KMS-11 (cell line): Measurements from ENCODE around the gene TTC21A.

ENCODE experiments used
- H2AFZ ChIP-seq: fragments of 200-600 bp; sonication (generic); 2 replicates; pipeline ENCODE4 v1.6.1; 2016; ENCODE audit warnings: antibody characterized with exemption, mixed run types, low read depth
- H3K27ac ChIP-seq: fragments of 200-600 bp; sonication (generic); 2 replicates; pipeline ENCODE4 v1.6.1; 2016; ENCODE audit warnings: mild to moderate bottlenecking, mixed run types
- H3K27me3 ChIP-seq: fragments of 200-600 bp; sonication (generic); 2 replicates; pipeline ENCODE4 v1.6.1; 2017; ENCODE audit warnings: mild to moderate bottlenecking, low read depth, mixed run types, moderate library complexity; ENCODE audit not compliant: insufficient read depth
- H3K36me3 ChIP-seq: fragments of 200-600 bp; sonication (generic); 2 replicates; pipeline ENCODE4 v1.6.1; 2017; ENCODE audit warnings: mild to moderate bottlenecking, mixed run types; ENCODE audit not compliant: insufficient read depth
- H3K4me1 ChIP-seq: fragments of 200-600 bp; sonication (generic); 2 replicates; pipeline ENCODE4 v1.6.1; 2016; ENCODE audit warnings: mild to moderate bottlenecking, low read depth, mixed run types; ENCODE audit not compliant: poor library complexity, severe bottlenecking
- H3K4me2 ChIP-seq: fragments of 200-600 bp; sonication (generic); 2 replicates; pipeline ENCODE4 v1.7.0; 2016; ENCODE audit warnings: mild to moderate bottlenecking, mixed run types
- H3K4me3 ChIP-seq: fragments of 200-600 bp; sonication (generic); IDR thresholded peaks from 2 replicates; pipeline ENCODE4 v1.6.1; 2017; ENCODE audit warnings: low read depth, low read length, mixed read lengths; ENCODE audit not compliant: insufficient read depth
- H3K79me2 ChIP-seq: fragments of 200-600 bp; sonication (generic); 2 replicates; pipeline ENCODE4 v1.6.1; 2016; ENCODE audit warnings: low read depth, mixed run types; ENCODE audit not compliant: insufficient read depth
- H3K9ac ChIP-seq: fragments of 200-600 bp; sonication (generic); 2 replicates; pipeline ENCODE4 v1.6.1; 2016; ENCODE audit warnings: mild to moderate bottlenecking, mixed run types
- H4K20me1 ChIP-seq: fragments of 200-600 bp; sonication (generic); 2 replicates; pipeline ENCODE4 v1.6.1; 2016; ENCODE audit warnings: mild to moderate bottlenecking, mixed run types; ENCODE audit not compliant: insufficient read depth
- CTCF ChIP-seq: fragments of 200-600 bp; sonication (generic); conservative IDR thresholded peaks from 2 replicates; pipeline ENCODE4 v1.6.1; 2017; ENCODE audit warnings: low read depth, mild to moderate bottlenecking, antibody characterized with exemption, low read length, moderate library complexity, mixed read lengths

TTC21A gene

GRCh38 chr3:39064646-39065045 is 42.8 kb upstream of the TTC21A start:
- Histone ChIP-seq H3K4me3 (no peak overlapping the region), H3K4me2 (no peak overlapping the region), H3K9ac (no peak overlapping the region), H4K20me1 (no peaks in the 10 kb centered on the region), H3K36me3 (no peaks in the 10 kb centered on the region), H2AFZ (no peak overlapping the region), H3K4me1 (peaks cover 7% of the 10 kb centered on the region), H3K79me2 (no peaks in the 10 kb centered on the region), H3K27me3 (no peaks in the 10 kb centered on the region), H3K27ac (no peak overlapping the region; the same call in 1 of the 2 replicates)
- no peak for TF ChIP-seq CTCF

GRCh38 chr3:39065197-39065596 is 42.3 kb upstream of the TTC21A start:
- peak; percentile 41; the same call in 1 of the 2 replicates for TF ChIP-seq CTCF
- Histone ChIP-seq H3K36me3 (no peaks in the 10 kb centered on the region), H4K20me1 (no peaks in the 10 kb centered on the region), H2AFZ (no peak overlapping the region), H3K79me2 (no peaks in the 10 kb centered on the region), H3K4me2 (no peak overlapping the region), H3K27ac (no peak overlapping the region; the same call in 1 of the 2 replicates), H3K4me3 (no peak overlapping the region), H3K4me1 (peaks cover 7% of the 10 kb centered on the region), H3K9ac (no peak overlapping the region), H3K27me3 (no peaks in the 10 kb centered on the region)

- Histone ChIP-seq H4K20me1 (no peaks in the 10 kb centered on the region), H2AFZ (no peak overlapping the region), H3K27ac (no peak overlapping the region), H3K9ac (no peak overlapping the region), H3K36me3 (no peaks in the 10 kb centered on the region), H3K27me3 (no peaks in the 10 kb centered on the region), H3K4me2 (no peak overlapping the region), H3K79me2 (no peaks in the 10 kb centered on the region), H3K4me1 (peaks cover 7% of the 10 kb centered on the region), H3K4me3 (no peak overlapping the region)
- no peak for TF ChIP-seq CTCF
Observed at GRCh38 chr3:39067286-39067685, 40.2 kb upstream of the TTC21A start.

GRCh38 chr3:39068556-39068955 is 38.9 kb upstream of the TTC21A start:
- Histone ChIP-seq H3K79me2 (no peaks in the 10 kb centered on the region), H3K27me3 (no peaks in the 10 kb centered on the region), H3K9ac (no peak overlapping the region), H3K4me3 (no peak overlapping the region), H2AFZ (no peak overlapping the region), H3K27ac (no peak overlapping the region), H3K4me2 (no peak overlapping the region), H4K20me1 (no peaks in the 10 kb centered on the region), H3K4me1 (peaks cover 7% of the 10 kb centered on the region), H3K36me3 (no peaks in the 10 kb centered on the region)
- no peak for TF ChIP-seq CTCF
